ENCODE data around the gene CLEC3B. TPM values are rescaled to one million over a fixed set of nuclear protein-coding genes. Genes with fewer than 3 reads are reported as not detected.

CLEC3B gene, protein sequence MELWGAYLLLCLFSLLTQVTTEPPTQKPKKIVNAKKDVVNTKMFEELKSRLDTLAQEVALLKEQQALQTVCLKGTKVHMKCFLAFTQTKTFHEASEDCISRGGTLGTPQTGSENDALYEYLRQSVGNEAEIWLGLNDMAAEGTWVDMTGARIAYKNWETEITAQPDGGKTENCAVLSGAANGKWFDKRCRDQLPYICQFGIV
- polyA plus RNA-seq (2011; rRNA removed) (not detected in 2 replicates), polyA plus RNA-seq (2017; fragmentation: RNase III; extraction: RNeasy Plus Mini Kit Qiagen cat#74134 plus additional on column Dnase treatment) (not detected in 3 replicates), polyA minus RNA-seq (2011; rRNA and poly(A)+ RNA removed) (not detected in 2 replicates)
- polyA plus RNA-seq (2012; cell fraction: cytosol; rRNA removed), result 0.07 and 0.08 TPM in 2 replicates
- polyA plus RNA-seq (2012; cell fraction: nucleus; rRNA removed), result 0.53 and 1.3 TPM in 2 replicates

GRCh38 chr3:45026038-45026437, at the start of gene CLEC3B:
CLEC3B (plus strand) TSS chr3:45026303; CDS start chr3:45026363, 60 bp downstream.
- Histone ChIP-seq H3K4me2 (no peak within 1 kb of the TSS), H3K27ac (no peak within 1 kb of the TSS), H3K4me1 (no peaks in the 10 kb centered on the region), H3K4me3 (no peak within 1 kb of the TSS), H3K9me3 (no peaks in the 10 kb centered on the region)
- DNase-seq (ENCODE audit: low read depth in 1 of 2, low spot score in 1 of 2), result no peak
- 68% methylated on average over 12 of the region's 13 CpGs for WGBS (ENCODE audit: missing lambda C conversion rate)
- no peak for TF ChIP-seq TP53 (CRISPR knock-in tag; IDR thresholded peaks at IDR 0.05)
- FAIRE-seq, result no peak
- ATAC-seq, result no peak
- ChIA-PET CTCF (interaction anchor here (1.3 kb wide), 1 partner anchor 12 kb away, joined by 3 read pairs; no protein-coding TSS in a partner anchor), POLR2A (no interaction called here)

- TF ChIP-seq ELK1 (IDR thresholded peaks at IDR 0.05; ENCODE audit: low read depth, low read length) (no peak), FOSL2 (IDR thresholded peaks at IDR 0.05) (no peak), FOSL2 (CRISPR knock-in tag; IDR thresholded peaks at IDR 0.05) (no peak), ZNF302 (CRISPR knock-in tag; IDR thresholded peaks at IDR 0.05) (no peak), GATA3 (IDR thresholded peaks at IDR 0.05; ENCODE audit: borderline replicate concordance) (no peak), FOSB (CRISPR knock-in tag; IDR thresholded peaks at IDR 0.05) (no peak), FOXS1 (CRISPR knock-in tag; IDR thresholded peaks at IDR 0.05) (no peak)
- TF ChIP-seq, protein P1, sequence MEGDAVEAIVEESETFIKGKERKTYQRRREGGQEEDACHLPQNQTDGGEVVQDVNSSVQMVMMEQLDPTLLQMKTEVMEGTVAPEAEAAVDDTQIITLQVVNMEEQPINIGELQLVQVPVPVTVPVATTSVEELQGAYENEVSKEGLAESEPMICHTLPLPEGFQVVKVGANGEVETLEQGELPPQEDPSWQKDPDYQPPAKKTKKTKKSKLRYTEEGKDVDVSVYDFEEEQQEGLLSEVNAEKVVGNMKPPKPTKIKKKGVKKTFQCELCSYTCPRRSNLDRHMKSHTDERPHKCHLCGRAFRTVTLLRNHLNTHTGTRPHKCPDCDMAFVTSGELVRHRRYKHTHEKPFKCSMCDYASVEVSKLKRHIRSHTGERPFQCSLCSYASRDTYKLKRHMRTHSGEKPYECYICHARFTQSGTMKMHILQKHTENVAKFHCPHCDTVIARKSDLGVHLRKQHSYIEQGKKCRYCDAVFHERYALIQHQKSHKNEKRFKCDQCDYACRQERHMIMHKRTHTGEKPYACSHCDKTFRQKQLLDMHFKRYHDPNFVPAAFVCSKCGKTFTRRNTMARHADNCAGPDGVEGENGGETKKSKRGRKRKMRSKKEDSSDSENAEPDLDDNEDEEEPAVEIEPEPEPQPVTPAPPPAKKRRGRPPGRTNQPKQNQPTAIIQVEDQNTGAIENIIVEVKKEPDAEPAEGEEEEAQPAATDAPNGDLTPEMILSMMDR (IDR thresholded peaks at IDR 0.05), result no peak
- DNase-seq (ENCODE audit: low read depth in 1 of 2, low spot score in 1 of 2) (no peak), FAIRE-seq (no peak), ATAC-seq (no peak)
- Histone ChIP-seq H3K9me3 (no peaks in the 10 kb centered on the region), H3K4me3 (no peak overlapping the region), H3K4me1 (peaks cover 8% of the 10 kb centered on the region; the same call in 1 of the 3 replicates), H3K4me2 (no peak overlapping the region), H3K27ac (no peak overlapping the region)
- POLR2A ChIA-PET, result no interaction called here
- WGBS (ENCODE audit: missing lambda C conversion rate), result 100% methylated on average over 1 of the region's 1 CpG
- CTCF ChIA-PET, result interaction anchor here (1.4 kb wide), 1 partner anchor 12 kb away, joined by 4 read pairs; no protein-coding TSS in a partner anchor
Observed at GRCh38 chr3:44981220-44981619, 44.9 kb upstream of the CLEC3B start.

DNA sequence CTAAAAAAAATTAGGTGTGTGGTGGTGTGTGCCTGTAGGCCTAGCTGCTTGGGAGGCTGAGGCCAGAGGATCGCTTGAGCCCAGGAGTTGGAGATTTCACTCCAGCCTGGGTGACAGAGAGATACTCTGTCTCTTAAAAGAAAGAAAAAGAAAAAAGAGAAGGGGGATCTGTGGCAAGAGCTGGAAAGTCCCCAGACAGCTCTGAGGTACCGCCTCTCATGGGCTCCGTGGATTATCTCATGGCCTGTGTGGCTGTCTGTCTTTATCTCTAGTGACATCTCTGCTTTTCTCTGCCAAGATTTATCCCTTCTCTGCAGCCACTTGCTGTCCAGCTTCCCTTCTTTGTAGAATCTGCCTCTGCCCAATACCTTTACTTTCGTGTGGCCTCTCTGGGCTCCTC, 44.4 kb upstream of the CLEC3B start:
- H3K4me3 ChIP-seq, result no peak overlapping the region
- CTCF ChIA-PET, result interaction anchor here (1.4 kb wide), 1 partner anchor 11 kb away, joined by 4 read pairs; no protein-coding TSS in a partner anchor

More for the DNA sequence above, 44.4 kb upstream of the CLEC3B start:
- DNase-seq (ENCODE audit: low read depth in 1 of 2, low spot score in 1 of 2), result no peak
- ATAC-seq, result no peak
- Histone ChIP-seq H3K4me1 (peaks cover 8% of the 10 kb centered on the region; the same call in 1 of the 3 replicates), H3K27ac (no peak overlapping the region), H3K9me3 (no peaks in the 10 kb centered on the region), H3K4me2 (no peak overlapping the region)
- FAIRE-seq, result no peak
- WGBS (ENCODE audit: missing lambda C conversion rate), result 99% methylated on average over 4 of the region's 4 CpGs
- POLR2A ChIA-PET, result no interaction called here
- TF ChIP-seq FOSL2 (IDR thresholded peaks at IDR 0.05) (no peak), FOSL2 (CRISPR knock-in tag; IDR thresholded peaks at IDR 0.05) (no peak), KDM1A (IDR thresholded peaks at IDR 0.05; ENCODE audit: low read depth) (no peak), BCL3 (IDR thresholded peaks at IDR 0.05) (no peak), NR3C1 (IDR thresholded peaks at IDR 0.05) (no peak), BHLHE40 (IDR thresholded peaks at IDR 0.05; ENCODE audit: low read depth, low read length) (no peak), EHMT2 (IDR thresholded peaks at IDR 0.05; ENCODE audit: low read depth) (no peak), PHF8 (IDR thresholded peaks at IDR 0.05; ENCODE audit: borderline replicate concordance, low read depth) (no peak), EHF (CRISPR knock-in tag; IDR thresholded peaks at IDR 0.05) (no peak), TFCP2L1 (CRISPR knock-in tag; IDR thresholded peaks at IDR 0.05) (no peak), SREBF2 (IDR thresholded peaks at IDR 0.05) (no peak), ZSCAN20 (CRISPR knock-in tag; IDR thresholded peaks at IDR 0.05) (no peak), EP300 (IDR thresholded peaks at IDR 0.05) (no peak), NFE2L2 (conservative IDR thresholded peaks at IDR 0.05; ENCODE audit: low read length) (no peak)
- TF ChIP-seq, protein P2, sequence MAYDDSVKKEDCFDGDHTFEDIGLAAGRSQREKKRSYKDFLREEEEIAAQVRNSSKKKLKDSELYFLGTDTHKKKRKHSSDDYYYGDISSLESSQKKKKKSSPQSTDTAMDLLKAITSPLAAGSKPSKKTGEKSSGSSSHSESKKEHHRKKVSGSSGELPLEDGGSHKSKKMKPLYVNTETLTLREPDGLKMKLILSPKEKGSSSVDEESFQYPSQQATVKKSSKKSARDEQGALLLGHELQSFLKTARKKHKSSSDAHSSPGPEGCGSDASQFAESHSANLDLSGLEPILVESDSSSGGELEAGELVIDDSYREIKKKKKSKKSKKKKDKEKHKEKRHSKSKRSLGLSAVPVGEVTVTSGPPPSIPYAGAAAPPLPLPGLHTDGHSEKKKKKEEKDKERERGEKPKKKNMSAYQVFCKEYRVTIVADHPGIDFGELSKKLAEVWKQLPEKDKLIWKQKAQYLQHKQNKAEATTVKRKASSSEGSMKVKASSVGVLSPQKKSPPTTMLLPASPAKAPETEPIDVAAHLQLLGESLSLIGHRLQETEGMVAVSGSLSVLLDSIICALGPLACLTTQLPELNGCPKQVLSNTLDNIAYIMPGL (CRISPR knock-in tag; IDR thresholded peaks at IDR 0.05; ENCODE audit: borderline replicate concordance), result no peak
